GM12878 (cell line): ENCODE measurements around the gene SRRM3. TPM values are rescaled to one million over a fixed set of nuclear protein-coding genes. Genes with fewer than 3 reads are reported as not detected.

Experiments
- ATAC-seq: fragments of 200-7000 bp; cut with Tn5 transposase; 3 replicates; pipeline ENCODE4 v1.9.1; 2020; ENCODE audit warnings: mild to moderate bottlenecking, moderate library complexity
- BruUV-seq: library from RNA; stranded (reverse); fragments of 400-500 nt; replicated peaks from 2 replicates; lab custom pipeline; 2021; lab: Mats Ljungman, UMichigan
- CTCF ChIA-PET: fragments of 300-600 bp; sonication (Branson Sonifier 250); formaldehyde crosslinking; extraction: SDS; loops from one replicate; lab custom pipeline; 2021; ENCODE audit warnings: inconsistent platforms; lab: Yijun Ruan, JAX
- POLR2A ChIA-PET: fragments of 350-600 bp; formaldehyde crosslinking; extraction: SDS; loops from one replicate; lab custom pipeline; 2021; ENCODE audit warnings: inconsistent platforms; lab: Charles Lee
- RAD21 ChIA-PET: fragments of 300-600 bp; sonication (Branson Sonifier 250); formaldehyde crosslinking; loops from one replicate; lab custom pipeline; 2023; ENCODE audit warnings: antibody characterized with exemption; ENCODE audit not compliant: unreplicated experiment; lab: Charles Lee
- SMC1A ChIA-PET: fragments of 300-600 bp; sonication (Branson Sonifier 250); formaldehyde crosslinking; loops from one replicate; lab custom pipeline; 2023; ENCODE audit not compliant: unreplicated experiment, uncharacterized antibody; lab: Charles Lee
- DNase-seq: peaks from one replicate; pipeline ENCODE4 v3.0.0-alpha.2; 2011; ENCODE audit warnings: low read depth, low spot score
- FAIRE-seq: peaks from 3 replicates; lab custom pipeline; 2011; peaks lifted over from hg19 to GRCh38; lab: Jason Lieb, UNC
- H2AFZ ChIP-seq: 2 replicates; pipeline ENCODE4 v1.6.0; 2011; ENCODE audit warnings: low read depth, low read length, control low read depth; ENCODE audit not compliant: control insufficient read depth
- H3K27ac ChIP-seq: 2 replicates; pipeline ENCODE4 v1.5.1; 2011; ENCODE audit warnings: control low read depth; ENCODE audit not compliant: control insufficient read depth, insufficient read depth
- H3K27me3 ChIP-seq, 2 experiments: replicated peaks in 1 of 2; 2 replicates each; pipeline versions ENCODE4 v1.6.0 to v1.6.1; 2011; ENCODE audit warnings: low read length in 1 of 2; ENCODE audit not compliant: control insufficient read depth in 2 of 2, insufficient read depth in 2 of 2
- H3K36me3 ChIP-seq, 2 experiments: 2 replicates each; pipeline ENCODE4 v1.5.1; 2011; ENCODE audit warnings: low read length in 1 of 2; ENCODE audit not compliant: control insufficient read depth in 2 of 2, insufficient read depth in 2 of 2
- H3K4me1 ChIP-seq: 2 replicates; pipeline ENCODE4 v1.6.1; 2011; ENCODE audit warnings: mild to moderate bottlenecking, low read length, moderate library complexity, mixed read lengths; ENCODE audit not compliant: control insufficient read depth, insufficient read depth
- H3K4me2 ChIP-seq: 2 replicates; pipeline ENCODE4 v1.6.0; 2011; ENCODE audit warnings: control low read depth; ENCODE audit not compliant: control insufficient read depth, insufficient read depth
- H3K4me3 ChIP-seq: fragments of 200-600 bp; sonication (generic); 2 replicates; pipeline ENCODE4 v1.5.1; 2016
- H3K79me2 ChIP-seq: 2 replicates; pipeline ENCODE4 v1.6.0; 2011; ENCODE audit warnings: low read length; ENCODE audit not compliant: control insufficient read depth, insufficient read depth
- H3K9ac ChIP-seq: 2 replicates; pipeline ENCODE4 v1.8.0; 2011; ENCODE audit warnings: low read length, control low read depth, mixed read lengths; ENCODE audit not compliant: control insufficient read depth, insufficient read depth
- H3K9me3 ChIP-seq: replicated peaks from 3 replicates; pipeline ENCODE4 v1.5.1; 2011; ENCODE audit warnings: mild to moderate bottlenecking, low read length; ENCODE audit not compliant: control insufficient read depth, insufficient read depth
- H4K20me1 ChIP-seq: 2 replicates; pipeline ENCODE4 v1.6.0; 2011; ENCODE audit not compliant: control insufficient read depth, insufficient read depth
- ATF7 ChIP-seq: fragments of 450-650 bp; IDR thresholded peaks from 2 replicates; pipeline ENCODE4 v1.6.1; 2016; ENCODE audit warnings: low read depth, mild to moderate bottlenecking
- CBX5 ChIP-seq: sonication (generic); IDR thresholded peaks from 2 replicates; pipeline ENCODE4 v1.6.1; 2016; ENCODE audit warnings: low read depth, moderate library complexity, mild to moderate bottlenecking, inconsistent platforms
- CEBPZ ChIP-seq: fragments of 150-350 bp; IDR thresholded peaks from 2 replicates; pipeline ENCODE4 v1.6.1; 2016; ENCODE audit warnings: low read depth, low read length
- CHD4 ChIP-seq: fragments of 200-600 bp; sonication (generic); IDR thresholded peaks from 2 replicates; pipeline ENCODE4 v1.6.1; 2016; ENCODE audit warnings: mild to moderate bottlenecking
- FOXM1 ChIP-seq: IDR thresholded peaks from 2 replicates; pipeline ENCODE4 v1.6.1; 2012; ENCODE audit warnings: low read depth, mild to moderate bottlenecking, inconsistent platforms, low read length, moderate library complexity
- POLR2AphosphoS2 ChIP-seq: IDR thresholded peaks from 2 replicates; pipeline ENCODE4 v1.6.1; 2011; ENCODE audit warnings: low read depth, mild to moderate bottlenecking, low read length, improper control_type of control experiment, moderate library complexity
- SPI1 ChIP-seq: IDR thresholded peaks from 2 replicates; pipeline ENCODE4 v1.6.1; 2011; ENCODE audit warnings: low read depth, mild to moderate bottlenecking, low read length, moderate library complexity, borderline replicate concordance; ENCODE audit not compliant: insufficient read depth
- SUPT20H ChIP-seq: IDR thresholded peaks from 2 replicates; pipeline ENCODE4 v1.6.1; 2011; ENCODE audit warnings: low read depth, mild to moderate bottlenecking, low read length, moderate library complexity, borderline replicate concordance; ENCODE audit not compliant: control insufficient read depth
- WGBS: methylation state at CpG from one replicate; pipeline ENCODE4 v1.1.6; 2016; ENCODE audit warnings: low lambda C conversion rate; ENCODE audit not compliant: insufficient replicate concordance, insufficient coverage; ENCODE audit errors: missing lambda C conversion rate; 5-methylcytosine and 5-hydroxymethylcytosine counted together
- in situ Hi-C: fragments of 300-500 bp; cut with MboI; formaldehyde crosslinking; loops from 9 replicates; pipeline ENCODE4 v1.14.3; 2018; ENCODE audit warnings: mixed read lengths
- intact Hi-C: fragments of 100-400 bp; cut with micrococcal nuclease; formaldehyde crosslinking; loops from one replicate; pipeline ENCODE4 v1.14.2; 2022; ENCODE audit not compliant: unreplicated experiment
- polyA plus RNA-seq, 11 experiments: library from polyadenylated mRNA; depleted of rRNA in 4 of 11; unstranded in 6 of 11; stranded (reverse) in 5 of 11; fragments of >200 nt; fragmentation: Nextera tagmentation in 4 of 11; fragmentation: Illumina TruSeq in 1 of 11; extraction: Ambion mirVana in 4 of 11; extraction: Trizol in 1 of 11; gene quantifications; 1 replicate in 1 of 11; 2 replicates in 10 of 11; pipeline versions ENCODE4 v1.2.1 to v1.2.3, GENCODE V29; 2011 to 2016; ENCODE audit warnings: inconsistent platforms in 2 of 11, missing spikeins in 2 of 11, low read depth in 1 of 11
- total RNA-seq, 4 experiments: library from RNA; depleted of rRNA in 3 of 4; stranded (reverse); fragments of >200 nt in 3 of 4; fragmentation: Illumina TruSeq in 1 of 4; extraction: Trizol in 1 of 4; gene quantifications; 2 replicates each; pipeline versions ENCODE4 v1.2.1 to v1.2.3, GENCODE V29; 2013 to 2021
- TF ChIP-seq, protein P1 (sequence below): IDR thresholded peaks from 2 replicates; pipeline ENCODE4 v1.6.1; 2012; ENCODE audit warnings: improper control_type of control experiment, low read depth, low read length; ENCODE audit not compliant: insufficient replicate concordance

The SRRM3 gene
- total and polyA plus RNA-seq, 10 of the 15 experiments (the other 5 are each of a cell fraction or from before 2014, with no cell fraction given) = 0.03 to 0.15 (median 0.05) TPM; not detected in 6

DNA sequence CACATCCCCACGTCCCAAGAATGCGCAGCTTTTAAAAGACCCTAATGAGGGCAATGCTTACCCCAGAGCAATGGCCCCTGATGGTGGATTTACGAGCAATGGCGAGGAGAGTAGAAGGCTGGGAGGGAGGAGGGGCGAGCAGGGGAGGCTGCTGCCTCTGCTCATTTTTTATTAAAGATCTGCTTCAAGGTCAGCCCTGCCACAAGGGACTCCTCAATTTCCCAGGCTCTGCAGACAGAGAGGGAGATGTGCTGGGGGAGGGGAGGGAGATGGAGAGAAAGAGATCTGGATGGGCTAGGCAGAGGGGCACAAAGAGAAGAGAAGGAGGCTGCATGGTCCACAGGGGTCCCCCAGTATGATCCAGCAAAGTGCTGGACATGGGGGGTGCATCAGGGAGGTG lies 7.8 kb upstream of the SRRM3 start:
- H3K9ac ChIP-seq = no peak overlapping the region
- in situ Hi-C loops = no loop called here
- H3K27ac ChIP-seq = no peak overlapping the region
- H3K36me3 ChIP-seq = no peaks in the 10 kb centered on the region
- no peaks in the 10 kb centered on the region for H3K4me1 ChIP-seq
- TF ChIP-seq SUPT20H (no peak), POLR2AphosphoS2 (no peak), ATF7 (no peak), CBX5 (no peak)
- TF ChIP-seq, all 136 proteins: peak for 0
- no peak overlapping the region for H3K4me2 ChIP-seq
- WGBS = 23% methylated on average over 5 of the region's 5 CpGs
- intact Hi-C loops = no loop called here
- FAIRE-seq = no peak
- H2AFZ ChIP-seq = no peak overlapping the region
- DNase-seq = no peak
- ChIA-PET RAD21 (no interaction called here), CTCF (no interaction called here), POLR2A (interaction anchor here (0.5 kb wide), 1 partner anchor 29 kb away, joined by 5 read pairs; no protein-coding TSS in a partner anchor), SMC1A (no interaction called here)
- H4K20me1 ChIP-seq = no peaks in the 10 kb centered on the region
- H3K9me3 ChIP-seq = no peaks in the 10 kb centered on the region
- no peaks in the 10 kb centered on the region for H3K79me2 ChIP-seq
- BruUV-seq = no TSS peak
- ATAC-seq = no peak
- no peaks in the 10 kb centered on the region for H3K27me3 ChIP-seq
- no peak overlapping the region for H3K4me3 ChIP-seq

GRCh38 chr7:76196786-76197185 lies 4.9 kb upstream of the SRRM3 start:
- ChIA-PET CTCF (interaction anchor here (1.2 kb wide), 1 partner anchor 18 kb away, joined by 4 read pairs; no protein-coding TSS in a partner anchor), SMC1A (no interaction called here), POLR2A (no interaction called here), RAD21 (no interaction called here)
- intact Hi-C loops (no loop called here), in situ Hi-C loops (no loop called here)
- no peak for DNase-seq
- Histone ChIP-seq H3K79me2 (no peaks in the 10 kb centered on the region), H3K4me1 (no peaks in the 10 kb centered on the region), H3K9me3 (no peaks in the 10 kb centered on the region), H2AFZ (no peak overlapping the region), H4K20me1 (no peaks in the 10 kb centered on the region), H3K27me3 (no peaks in the 10 kb centered on the region), H3K4me2 (no peak overlapping the region), H3K36me3 (no peaks in the 10 kb centered on the region), H3K9ac (no peak overlapping the region), H3K27ac (no peak overlapping the region), H3K4me3 (no peak overlapping the region)
- ATAC-seq = no peak
- WGBS = 71% methylated on average over 10 of the region's 10 CpGs
- no peak for FAIRE-seq
- no TSS peak for BruUV-seq
- TF ChIP-seq, protein P1, sequence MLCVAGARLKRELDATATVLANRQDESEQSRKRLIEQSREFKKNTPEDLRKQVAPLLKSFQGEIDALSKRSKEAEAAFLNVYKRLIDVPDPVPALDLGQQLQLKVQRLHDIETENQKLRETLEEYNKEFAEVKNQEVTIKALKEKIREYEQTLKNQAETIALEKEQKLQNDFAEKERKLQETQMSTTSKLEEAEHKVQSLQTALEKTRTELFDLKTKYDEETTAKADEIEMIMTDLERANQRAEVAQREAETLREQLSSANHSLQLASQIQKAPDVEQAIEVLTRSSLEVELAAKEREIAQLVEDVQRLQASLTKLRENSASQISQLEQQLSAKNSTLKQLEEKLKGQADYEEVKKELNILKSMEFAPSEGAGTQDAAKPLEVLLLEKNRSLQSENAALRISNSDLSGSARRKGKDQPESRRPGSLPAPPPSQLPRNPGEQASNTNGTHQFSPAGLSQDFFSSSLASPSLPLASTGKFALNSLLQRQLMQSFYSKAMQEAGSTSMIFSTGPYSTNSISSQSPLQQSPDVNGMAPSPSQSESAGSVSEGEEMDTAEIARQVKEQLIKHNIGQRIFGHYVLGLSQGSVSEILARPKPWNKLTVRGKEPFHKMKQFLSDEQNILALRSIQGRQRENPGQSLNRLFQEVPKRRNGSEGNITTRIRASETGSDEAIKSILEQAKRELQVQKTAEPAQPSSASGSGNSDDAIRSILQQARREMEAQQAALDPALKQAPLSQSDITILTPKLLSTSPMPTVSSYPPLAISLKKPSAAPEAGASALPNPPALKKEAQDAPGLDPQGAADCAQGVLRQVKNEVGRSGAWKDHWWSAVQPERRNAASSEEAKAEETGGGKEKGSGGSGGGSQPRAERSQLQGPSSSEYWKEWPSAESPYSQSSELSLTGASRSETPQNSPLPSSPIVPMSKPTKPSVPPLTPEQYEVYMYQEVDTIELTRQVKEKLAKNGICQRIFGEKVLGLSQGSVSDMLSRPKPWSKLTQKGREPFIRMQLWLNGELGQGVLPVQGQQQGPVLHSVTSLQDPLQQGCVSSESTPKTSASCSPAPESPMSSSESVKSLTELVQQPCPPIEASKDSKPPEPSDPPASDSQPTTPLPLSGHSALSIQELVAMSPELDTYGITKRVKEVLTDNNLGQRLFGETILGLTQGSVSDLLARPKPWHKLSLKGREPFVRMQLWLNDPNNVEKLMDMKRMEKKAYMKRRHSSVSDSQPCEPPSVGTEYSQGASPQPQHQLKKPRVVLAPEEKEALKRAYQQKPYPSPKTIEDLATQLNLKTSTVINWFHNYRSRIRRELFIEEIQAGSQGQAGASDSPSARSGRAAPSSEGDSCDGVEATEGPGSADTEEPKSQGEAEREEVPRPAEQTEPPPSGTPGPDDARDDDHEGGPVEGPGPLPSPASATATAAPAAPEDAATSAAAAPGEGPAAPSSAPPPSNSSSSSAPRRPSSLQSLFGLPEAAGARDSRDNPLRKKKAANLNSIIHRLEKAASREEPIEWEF = no peak
- no peak for TF ChIP-seq CHD4
- no peak for TF ChIP-seq CEBPZ
- no peak for TF ChIP-seq SPI1
- TF ChIP-seq FOXM1 = no peak
